Upper lobe of left lung (tissue), 6 donors: ENCODE data around the gene SGSM2. TPM values are rescaled to one million over a fixed set of nuclear protein-coding genes. Genes with fewer than 3 reads are reported as not detected.

ENCODE experiments used
- ATAC-seq, 2 donors: fragments of 200-7000 bp; cut with Tn5 transposase; one replicate each; pipeline ENCODE4 v1.9.1; 2022; ENCODE audit warnings: mild to moderate bottlenecking in 2 of 2, moderate library complexity in 2 of 2; ENCODE audit not compliant: low FRiP score in 2 of 2
- DNase-seq, 2 donors: peaks; one replicate each; pipeline ENCODE4 v3.0.0-alpha.2; 2019 to 2020
- H3K27ac ChIP-seq, 4 donors: fragments of 200-600 bp; sonication (generic); one replicate each; pipeline ENCODE4 v1.5.1; 2016 to 2019
- H3K27me3 ChIP-seq, 4 donors: fragments of 200-600 bp; sonication (generic); one replicate each; pipeline ENCODE4 v1.5.1; 2017 to 2019
- H3K36me3 ChIP-seq, 4 donors: fragments of 200-600 bp; sonication (generic); one replicate each; pipeline ENCODE4 v1.5.1; 2016 to 2019
- H3K4me1 ChIP-seq, 4 donors: fragments of 200-600 bp; sonication (generic); one replicate each; pipeline ENCODE4 v1.5.1; 2018 to 2019
- H3K4me3 ChIP-seq, 4 donors: fragments of 200-600 bp; sonication (generic); one replicate each; pipeline ENCODE4 v1.5.1; 2017 to 2019; ENCODE audit warnings: mild to moderate bottlenecking in 2 of 4, moderate library complexity in 1 of 4
- H3K9me3 ChIP-seq, 4 donors: fragments of 200-600 bp; sonication (generic); one replicate each; pipeline ENCODE4 v1.5.1; 2018 to 2019
- EP300 ChIP-seq, 4 donors: sonication (generic); formaldehyde crosslinking; IDR thresholded peaks; one replicate each; pipeline ENCODE4 v1.5.1; 2017; ENCODE audit warnings: antibody characterized with exemption in 4 of 4, control low read depth in 2 of 4
- POLR2A ChIP-seq, 4 donors: fragments of 450-650 bp; IDR thresholded peaks; one replicate each; pipeline ENCODE4 v1.5.1; 2016 to 2017; ENCODE audit warnings: antibody characterized with exemption in 4 of 4, mild to moderate bottlenecking in 2 of 4
- POLR2AphosphoS5 ChIP-seq, 2 donors: sonication (generic); formaldehyde crosslinking; IDR thresholded peaks; one replicate each; pipeline ENCODE4 v1.5.1; 2017; ENCODE audit warnings: antibody characterized with exemption in 2 of 2
- WGBS, 2 donors: methylation state at CpG; one replicate each; pipeline ENCODE4 v1.1.5; 2017 to 2018; 5-methylcytosine and 5-hydroxymethylcytosine counted together
- total RNA-seq, 6 donors: library from RNA; depleted of rRNA in 4 of 6; stranded (reverse); fragments of >200 nt in 4 of 6; gene quantifications; one replicate each; pipeline versions ENCODE4 v1.1.0 to v1.2.1, GENCODE V29; 2016 to 2021
- TF ChIP-seq, protein P1 (sequence below), 6 experiments: fragments of 450-650 bp in 4 of 6; fragments of 200-600 bp in 2 of 6; sonication (generic) in 2 of 6; IDR thresholded peaks; one replicate each; pipeline ENCODE4 v1.5.1; 2016 to 2019; ENCODE audit warnings: antibody characterized with exemption in 6 of 6
- donor health status: DM: no; HTN: no; CAD: no; lungs with moderate emphysema.
- donor health status: DM: no; HTN: yes; CAD: no; lungs with severe emphysema.

Gene SGSM2
- total RNA-seq, 6 donors from 2014 or later, result 53.1 to 313 (median 60.1) TPM

DNA sequence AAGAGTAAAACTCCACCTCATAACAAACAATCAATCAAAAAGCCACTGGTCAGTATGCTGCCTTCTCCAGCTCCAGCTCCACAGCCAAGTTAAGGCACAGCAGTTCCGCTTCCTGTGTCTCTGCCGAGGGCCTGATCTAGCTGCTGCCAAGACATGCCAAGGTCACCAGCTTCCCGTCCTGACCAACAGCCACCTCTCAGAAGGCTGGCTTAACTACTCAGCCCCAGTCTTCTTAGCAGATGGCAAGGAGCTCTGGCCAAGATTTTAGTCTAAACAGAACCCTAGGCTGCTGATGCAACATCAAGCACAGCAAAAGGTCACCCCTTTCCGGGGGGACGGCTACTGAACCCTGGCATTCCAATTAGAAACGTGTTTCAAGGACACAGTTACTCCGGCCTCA lies 81.3 kb downstream of the SGSM2 start:
- Histone ChIP-seq H3K27me3 (no peaks in the 10 kb centered on the region), H3K36me3 (peaks cover 0 to 50% (median 16%) of the 10 kb centered on the region in 4 donors), H3K27ac (peak overlapping the region; percentile 35 to 74 (median 48)), H3K4me1 (peaks cover 4 to 11% (median 10%) of the 10 kb centered on the region in 4 donors), H3K9me3 (no peaks in the 10 kb centered on the region), H3K4me3 (no peak overlapping the region)
- TF ChIP-seq POLR2A (IDR thresholded peaks at IDR 0.05), result no peak
- TF ChIP-seq, protein P1, sequence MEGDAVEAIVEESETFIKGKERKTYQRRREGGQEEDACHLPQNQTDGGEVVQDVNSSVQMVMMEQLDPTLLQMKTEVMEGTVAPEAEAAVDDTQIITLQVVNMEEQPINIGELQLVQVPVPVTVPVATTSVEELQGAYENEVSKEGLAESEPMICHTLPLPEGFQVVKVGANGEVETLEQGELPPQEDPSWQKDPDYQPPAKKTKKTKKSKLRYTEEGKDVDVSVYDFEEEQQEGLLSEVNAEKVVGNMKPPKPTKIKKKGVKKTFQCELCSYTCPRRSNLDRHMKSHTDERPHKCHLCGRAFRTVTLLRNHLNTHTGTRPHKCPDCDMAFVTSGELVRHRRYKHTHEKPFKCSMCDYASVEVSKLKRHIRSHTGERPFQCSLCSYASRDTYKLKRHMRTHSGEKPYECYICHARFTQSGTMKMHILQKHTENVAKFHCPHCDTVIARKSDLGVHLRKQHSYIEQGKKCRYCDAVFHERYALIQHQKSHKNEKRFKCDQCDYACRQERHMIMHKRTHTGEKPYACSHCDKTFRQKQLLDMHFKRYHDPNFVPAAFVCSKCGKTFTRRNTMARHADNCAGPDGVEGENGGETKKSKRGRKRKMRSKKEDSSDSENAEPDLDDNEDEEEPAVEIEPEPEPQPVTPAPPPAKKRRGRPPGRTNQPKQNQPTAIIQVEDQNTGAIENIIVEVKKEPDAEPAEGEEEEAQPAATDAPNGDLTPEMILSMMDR (IDR thresholded peaks at IDR 0.05), result no peak
- no peak for TF ChIP-seq EP300 (IDR thresholded peaks at IDR 0.05)
- TF ChIP-seq POLR2AphosphoS5 (IDR thresholded peaks at IDR 0.05), result peak in 1 of 2 donors; percentile 21
- 62% methylated on average over 4 to 7 of the region's 7 CpGs for WGBS, 2 donors
- no peak for DNase-seq
- ATAC-seq, result no peak

DNA sequence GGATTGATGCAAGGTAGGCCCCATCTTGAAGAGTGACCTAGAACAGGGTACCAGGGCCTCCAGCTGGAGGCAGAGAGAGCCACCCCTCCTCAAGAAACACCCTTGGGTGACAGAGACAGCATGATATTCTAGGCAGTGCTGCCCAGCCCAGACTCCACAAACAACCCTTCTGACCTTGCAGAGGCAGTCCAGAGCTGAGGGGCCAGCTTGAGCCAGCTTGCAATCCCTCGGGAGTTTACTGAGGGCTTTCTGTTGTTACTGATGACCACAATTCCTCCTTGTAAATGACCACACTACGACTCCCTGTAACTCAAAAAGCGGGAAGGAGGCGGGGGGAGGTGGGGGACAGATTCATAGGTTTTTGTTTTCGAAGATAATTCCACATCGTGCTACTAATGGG lies 82.2 kb downstream of the SGSM2 start:
- ATAC-seq (no peak), DNase-seq (no peak)
- peak overlapping the region in 2 of 4 donors; percentile 45 to 74 for H3K27ac ChIP-seq
- peaks cover 0 to 41% (median 16%) of the 10 kb centered on the region in 4 donors for H3K36me3 ChIP-seq
- no peak for TF ChIP-seq POLR2AphosphoS5 (IDR thresholded peaks at IDR 0.05)
- TF ChIP-seq POLR2A (IDR thresholded peaks at IDR 0.05), result no peak
- TF ChIP-seq EP300 (IDR thresholded peaks at IDR 0.05), result no peak
- TF ChIP-seq, protein P1 (IDR thresholded peaks at IDR 0.05), result no peak
- no peaks in the 10 kb centered on the region for H3K27me3 ChIP-seq
- H3K4me1 ChIP-seq, result peaks cover 4 to 11% (median 10%) of the 10 kb centered on the region in 4 donors
- no peak overlapping the region for H3K4me3 ChIP-seq
- no peaks in the 10 kb centered on the region for H3K9me3 ChIP-seq
- WGBS, 2 donors, result 88 to 91% methylated on average over 5 to 6 of the region's 6 CpGs

DNA sequence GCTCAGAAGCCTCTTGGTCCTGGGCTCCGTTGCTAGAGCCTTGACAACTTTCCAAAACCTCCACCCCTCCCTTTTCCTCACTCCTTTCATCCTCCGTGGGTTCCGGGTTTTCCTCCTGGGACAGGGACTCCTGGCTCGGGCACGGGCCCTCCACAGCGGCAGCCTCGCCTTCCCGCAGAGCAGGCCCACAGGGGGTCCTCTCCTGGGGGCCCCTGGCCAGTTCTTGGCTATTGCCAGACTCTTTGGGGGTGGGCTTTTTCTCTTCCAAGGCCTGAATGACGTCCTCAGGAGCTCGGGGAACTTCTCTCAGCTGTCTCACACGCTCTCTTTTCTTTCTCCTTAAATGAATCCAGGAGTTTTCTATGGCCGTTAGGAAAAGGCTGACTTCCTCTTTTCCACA lies 82.9 kb downstream of the SGSM2 start:
- WGBS, 2 donors, result 75 to 84% methylated on average over 12 of the region's 12 CpGs
- Histone ChIP-seq H3K9me3 (no peaks in the 10 kb centered on the region), H3K4me3 (no peak overlapping the region), H3K36me3 (peaks cover 0 to 37% (median 16%) of the 10 kb centered on the region in 4 donors), H3K27me3 (no peaks in the 10 kb centered on the region), H3K27ac (no peak overlapping the region), H3K4me1 (peaks cover 4 to 11% (median 10%) of the 10 kb centered on the region in 4 donors)
- ATAC-seq, result no peak
- TF ChIP-seq, protein P1 (IDR thresholded peaks at IDR 0.05), result no peak
- TF ChIP-seq POLR2A (IDR thresholded peaks at IDR 0.05), result no peak
- no peak for TF ChIP-seq POLR2AphosphoS5 (IDR thresholded peaks at IDR 0.05)
- no peak for TF ChIP-seq EP300 (IDR thresholded peaks at IDR 0.05)
- DNase-seq, result no peak

DNA sequence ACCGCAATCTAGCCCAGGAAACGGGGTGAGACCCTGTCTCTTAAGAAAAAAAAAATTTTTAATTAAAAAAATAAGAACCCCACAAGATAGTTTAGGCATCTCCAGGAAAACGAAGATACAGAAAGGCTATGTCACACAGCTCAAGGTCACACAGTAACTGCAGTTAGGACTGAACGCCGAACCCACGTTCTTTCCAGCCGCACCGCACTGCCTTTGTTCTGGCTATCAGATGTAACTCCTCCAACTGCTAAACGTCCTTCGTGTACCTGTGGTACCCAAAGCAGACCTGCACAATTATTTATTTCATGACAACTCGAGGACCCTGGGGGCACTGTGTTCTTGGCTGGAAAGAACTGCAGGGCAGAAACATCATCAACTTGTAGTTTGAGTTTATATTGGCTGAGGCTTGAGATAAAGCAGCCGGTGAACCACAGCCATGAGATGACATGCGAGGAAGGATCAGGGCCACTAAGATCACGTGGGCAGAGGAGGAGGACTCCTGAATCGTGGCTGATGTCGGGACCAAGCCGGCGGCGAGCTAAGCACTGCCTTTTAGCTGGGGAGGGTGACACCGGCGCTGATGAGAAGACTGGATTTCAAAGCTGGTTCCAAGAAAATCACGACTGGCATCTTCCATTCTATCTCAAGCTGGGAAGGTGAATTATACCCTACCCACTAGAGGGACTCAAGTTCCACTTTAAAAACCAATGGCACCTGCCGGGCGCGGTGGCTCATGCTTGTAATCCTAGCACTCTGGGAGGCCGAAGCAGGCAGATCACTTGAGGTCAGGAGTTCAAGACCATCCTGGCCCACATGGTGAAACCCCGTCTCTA lies 84.2 kb downstream of the SGSM2 start:
- Histone ChIP-seq H3K36me3 (peaks cover 0 to 37% (median 17%) of the 10 kb centered on the region in 4 donors), H3K27ac (no peak overlapping the region), H3K9me3 (no peaks in the 10 kb centered on the region), H3K4me3 (no peak overlapping the region), H3K4me1 (peaks cover 0 to 7% (median 3%) of the 10 kb centered on the region in 4 donors), H3K27me3 (no peaks in the 10 kb centered on the region)
- no peak for ATAC-seq
- no peak for TF ChIP-seq POLR2A (IDR thresholded peaks at IDR 0.05)
- TF ChIP-seq, protein P1 (IDR thresholded peaks at IDR 0.05), result peak in 1 of 6 experiments; percentile 6
- DNase-seq, result no peak
- WGBS, 2 donors, result 83 to 86% methylated on average over 25 to 27 of the region's 27 CpGs
